Measurements from ENCODE around the gene PRKN. TPM values are rescaled to one million over a fixed set of nuclear protein-coding genes. Genes with fewer than 3 reads are reported as not detected.

The PRKN gene
- total RNA-seq, 1 experiment from 2014 or later: 2.0 TPM

DNA sequence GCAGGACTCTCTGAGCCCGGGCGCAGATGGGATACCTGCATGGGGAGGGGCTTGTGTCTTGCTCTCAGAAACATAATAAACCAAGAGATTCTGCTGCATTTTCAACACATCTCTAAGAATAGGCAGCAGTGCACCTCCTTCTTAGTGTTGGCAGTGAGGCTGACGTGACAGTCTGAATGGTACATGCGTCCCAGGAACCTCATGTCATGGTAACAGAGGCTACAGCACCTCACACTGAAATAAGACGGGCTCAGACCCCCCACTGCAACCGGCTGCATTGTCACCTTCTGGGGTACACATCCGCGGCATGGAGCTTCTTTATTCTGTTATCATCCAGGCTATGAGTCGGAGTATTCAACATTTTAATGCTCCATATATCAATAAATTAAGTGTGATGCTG lies 1056.4 kb downstream of the PRKN start:
- TF ChIP-seq, protein P1, sequence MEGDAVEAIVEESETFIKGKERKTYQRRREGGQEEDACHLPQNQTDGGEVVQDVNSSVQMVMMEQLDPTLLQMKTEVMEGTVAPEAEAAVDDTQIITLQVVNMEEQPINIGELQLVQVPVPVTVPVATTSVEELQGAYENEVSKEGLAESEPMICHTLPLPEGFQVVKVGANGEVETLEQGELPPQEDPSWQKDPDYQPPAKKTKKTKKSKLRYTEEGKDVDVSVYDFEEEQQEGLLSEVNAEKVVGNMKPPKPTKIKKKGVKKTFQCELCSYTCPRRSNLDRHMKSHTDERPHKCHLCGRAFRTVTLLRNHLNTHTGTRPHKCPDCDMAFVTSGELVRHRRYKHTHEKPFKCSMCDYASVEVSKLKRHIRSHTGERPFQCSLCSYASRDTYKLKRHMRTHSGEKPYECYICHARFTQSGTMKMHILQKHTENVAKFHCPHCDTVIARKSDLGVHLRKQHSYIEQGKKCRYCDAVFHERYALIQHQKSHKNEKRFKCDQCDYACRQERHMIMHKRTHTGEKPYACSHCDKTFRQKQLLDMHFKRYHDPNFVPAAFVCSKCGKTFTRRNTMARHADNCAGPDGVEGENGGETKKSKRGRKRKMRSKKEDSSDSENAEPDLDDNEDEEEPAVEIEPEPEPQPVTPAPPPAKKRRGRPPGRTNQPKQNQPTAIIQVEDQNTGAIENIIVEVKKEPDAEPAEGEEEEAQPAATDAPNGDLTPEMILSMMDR (conservative IDR thresholded peaks at IDR 0.05): no peak
- WGBS (ENCODE audit: extremely low coverage, insufficient read length, low lambda C conversion rate): no CpG with 5 or more reads among the region's 9 CpGs
- Histone ChIP-seq H2BK5ac (ENCODE audit: insufficient read length, low read length) (no peak overlapping the region), H3K79me1 (ENCODE audit: insufficient read depth, low read depth, low read length, poor library complexity, severe bottlenecking) (no peaks in the 10 kb centered on the region), H3K56ac (ENCODE audit: insufficient read length, low read depth, low read length) (no peak overlapping the region), H2BK15ac (ENCODE audit: low read depth, low read length) (no peak overlapping the region), H3K4ac (ENCODE audit: low read depth, low read length) (no peak overlapping the region), H3K4me1 (ENCODE audit: insufficient read depth, low read length) (no peaks in the 10 kb centered on the region), H3K23ac (ENCODE audit: insufficient read length, low read depth, low read length) (no peak overlapping the region), H3K23me2 (ENCODE audit: insufficient read length, low read depth, low read length, poor library complexity, severe bottlenecking) (no peaks in the 10 kb centered on the region), H4K91ac (ENCODE audit: insufficient read length, low read depth, low read length) (no peak overlapping the region), H4K8ac (replicated peaks; ENCODE audit: insufficient read length, low read depth, low read length) (no peak overlapping the region), H3K9ac (ENCODE audit: extremely low read depth, insufficient read length, low read length) (no peak overlapping the region), H2AFZ (ENCODE audit: low read length) (no peak overlapping the region), H3K27me3 (ENCODE audit: insufficient read depth, low read length) (no peaks in the 10 kb centered on the region), H3K4me2 (ENCODE audit: insufficient read depth, insufficient read length, low read length) (no peak overlapping the region), H3K9me3 (ENCODE audit: control insufficient read depth, low read depth, low read length) (no peaks in the 10 kb centered on the region), H3K27ac (ENCODE audit: insufficient read length, low read depth, low read length) (no peak overlapping the region), H4K5ac (ENCODE audit: insufficient read length, low read depth, low read length) (no peak overlapping the region), H2BK12ac (ENCODE audit: insufficient read length, low read depth, low read length) (no peak overlapping the region), H4K20me1 (ENCODE audit: control insufficient read depth, insufficient read depth, insufficient read length) (no peaks in the 10 kb centered on the region), H2AK5ac (ENCODE audit: insufficient read length, low read length) (no peak overlapping the region), H3K14ac (ENCODE audit: insufficient read depth, low read length) (no peak overlapping the region), H3K18ac (ENCODE audit: insufficient read length, low read depth, low read length) (no peak overlapping the region), H2BK20ac (ENCODE audit: low read depth, low read length, poor library complexity, severe bottlenecking) (no peak overlapping the region), H3K79me2 (ENCODE audit: insufficient read depth, low read length) (no peaks in the 10 kb centered on the region), H3T11ph (ENCODE audit: low read length) (no peak overlapping the region), H2BK120ac (ENCODE audit: low read depth, low read length, poor library complexity, severe bottlenecking) (no peak overlapping the region)
- Mint-ChIP-seq H3K9me3 (no peaks in the 10 kb centered on the region), H3K4me1 (no peaks in the 10 kb centered on the region; a peak in 1 of 4 replicates), H3K27ac (no peak overlapping the region), H3K36me3 (ENCODE audit: insufficient read depth in 1 of 3, low read depth in 3 of 3) (no peaks in the 10 kb centered on the region), H3K27me3 (ENCODE audit: low read depth) (no peaks in the 10 kb centered on the region; the same call in 1 of the 2 replicates), H3K4me3 (no peak overlapping the region)
- no peak for DNase-seq
